HG03039 (cell line): ENCODE results near the gene BACH2.

Source experiments
- ATAC-seq: cut with Tn5 transposase; IDR thresholded peaks from one replicate; pipeline ENCODE4 v1.9.1; 2021; ENCODE audit warnings: mild to moderate bottlenecking, moderate library complexity; ENCODE audit not compliant: unreplicated experiment

The BACH2 gene

GRCh38 chr6:90241229-90241880 lies 55.3 kb downstream of the BACH2 start:
- no peak for ATAC-seq

- ATAC-seq, result no peak
Measured at GRCh38 chr6:90238496-90239266, 58.0 kb downstream of the BACH2 start.

GRCh38 chr6:90237350-90237990 lies 59.2 kb downstream of the BACH2 start:
- ATAC-seq, result no peak

- no peak for ATAC-seq
Measured at GRCh38 chr6:90233994-90234393, 62.6 kb downstream of the BACH2 start.

- ATAC-seq, result no peak
Measured at GRCh38 chr6:90233213-90233612, 63.4 kb downstream of the BACH2 start.

- ATAC-seq, result no peak
Measured at GRCh38 chr6:90231798-90232197, 64.8 kb downstream of the BACH2 start.

- ATAC-seq, result no peak
Measured at GRCh38 chr6:90231308-90231707, 65.3 kb downstream of the BACH2 start.

GRCh38 chr6:90230548-90231215 lies 66.0 kb downstream of the BACH2 start:
- ATAC-seq, result no peak

- no peak for ATAC-seq
Measured at GRCh38 chr6:90229331-90230010, 67.2 kb downstream of the BACH2 start.

- no peak for ATAC-seq
Measured at GRCh38 chr6:90227673-90228072, 69.0 kb downstream of the BACH2 start.

GRCh38 chr6:90227213-90227612 lies 69.4 kb downstream of the BACH2 start:
- ATAC-seq, result no peak

GRCh38 chr6:90226257-90226656 lies 70.4 kb downstream of the BACH2 start:
- no peak for ATAC-seq

- ATAC-seq, result no peak
Measured at GRCh38 chr6:90224196-90224595, 72.4 kb downstream of the BACH2 start.

GRCh38 chr6:90222724-90223198 lies 73.9 kb downstream of the BACH2 start:
- ATAC-seq, result no peak

GRCh38 chr6:90222008-90222407 lies 74.6 kb downstream of the BACH2 start:
- no peak for ATAC-seq

- no peak for ATAC-seq
Measured at GRCh38 chr6:90221403-90221802, 75.2 kb downstream of the BACH2 start.

- no peak for ATAC-seq
Measured at GRCh38 chr6:90220273-90220672, 76.4 kb downstream of the BACH2 start.

GRCh38 chr6:90219209-90219985 lies 77.2 kb downstream of the BACH2 start:
- no peak for ATAC-seq

- ATAC-seq, result no peak
Measured at GRCh38 chr6:90218959-90219208, 77.8 kb downstream of the BACH2 start.

- no peak for ATAC-seq
Measured at GRCh38 chr6:90217506-90218127, 79.0 kb downstream of the BACH2 start.
